ENCODE results near the gene DNAH9. TPM values are rescaled to one million over a fixed set of nuclear protein-coding genes. Genes with fewer than 3 reads are reported as not detected.

Gene DNAH9
- total RNA-seq, 1 donor from 2014 or later, result 0.41 TPM

GRCh38 chr17:11990363-11990983, 392.2 kb downstream of the DNAH9 start:
- no peaks in the 10 kb centered on the region for H3K4me1 ChIP-seq

GRCh38 chr17:11991461-11991860, 393.2 kb downstream of the DNAH9 start:
- no peaks in the 10 kb centered on the region for H3K27me3 ChIP-seq
- no peak for DNase-seq
- peaks cover 23% of the 10 kb centered on the region for H3K36me3 ChIP-seq
- ATAC-seq, result no peak
- no peak overlapping the region for H3K27ac ChIP-seq
- no peaks in the 10 kb centered on the region for H3K4me1 ChIP-seq
- H3K9me3 ChIP-seq, result no peaks in the 10 kb centered on the region
- no peak for TF ChIP-seq CTCF (IDR thresholded peaks at IDR 0.05)
- no peak overlapping the region for H3K4me3 ChIP-seq
- intact Hi-C loops (cut with DNase I), result no loop called here

More at GRCh38 chr17:11990363-11990983, 392.2 kb downstream of the DNAH9 start:
- Histone ChIP-seq H3K4me3 (no peak overlapping the region), H3K27me3 (no peaks in the 10 kb centered on the region), H3K9me3 (no peaks in the 10 kb centered on the region), H3K27ac (no peak overlapping the region), H3K36me3 (peaks cover 23% of the 10 kb centered on the region)
- no peak for TF ChIP-seq CTCF (IDR thresholded peaks at IDR 0.05)
- DNase-seq (no peak), ATAC-seq (no peak)
- intact Hi-C loops (cut with DNase I), result no loop called here

DNA sequence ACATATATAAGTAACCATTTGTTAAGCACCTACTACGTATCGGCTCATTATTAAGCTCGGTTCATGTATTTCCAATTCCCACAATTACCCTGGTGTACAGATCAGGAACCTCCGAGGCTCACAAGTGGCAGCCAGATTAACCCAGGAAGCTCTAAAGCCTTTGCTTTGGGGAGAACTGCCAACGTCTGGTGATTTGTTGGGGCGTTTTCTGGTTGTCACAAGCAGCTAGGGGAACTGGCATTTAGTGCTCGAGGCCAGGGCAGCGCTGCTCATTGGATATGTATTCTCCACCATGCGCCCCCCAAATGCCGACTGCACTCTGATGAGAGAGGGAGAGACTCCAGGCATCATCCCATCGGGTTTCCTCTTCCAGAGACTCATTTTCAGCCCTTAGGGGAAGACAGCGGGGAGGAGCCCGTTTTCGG, 398.5 kb downstream of the DNAH9 start:
- Histone ChIP-seq H3K4me1 (peaks cover 6% of the 10 kb centered on the region), H3K27me3 (no peaks in the 10 kb centered on the region), H3K27ac (peak overlapping the region; percentile 93), H3K9me3 (no peaks in the 10 kb centered on the region), H3K36me3 (peaks cover 10% of the 10 kb centered on the region), H3K4me3 (peak overlapping the region; percentile 88)
- no peak for DNase-seq
- TF ChIP-seq CTCF (IDR thresholded peaks at IDR 0.05), result no peak
- intact Hi-C loops (cut with DNase I), result no loop called here
- ATAC-seq, result peak; percentile 42

- Histone ChIP-seq H3K27me3 (no peaks in the 10 kb centered on the region), H3K27ac (peak within 1 kb of the TSS; percentile 93), H3K4me3 (peak within 1 kb of the TSS; percentile 88), H3K9me3 (no peaks in the 10 kb centered on the region), H3K36me3 (peaks cover 4% of the 10 kb centered on the region), H3K4me1 (peaks cover 6% of the 10 kb centered on the region)
- ATAC-seq, result peak; percentile 99
- intact Hi-C loops (cut with DNase I), result no loop called here
- no peak for TF ChIP-seq CTCF (IDR thresholded peaks at IDR 0.05)
- peak; percentile 99 for DNase-seq
Measured at GRCh38 chr17:11997147-11997971, 399.1 kb downstream of the DNAH9 start, which contains the start of gene ZNF18. TSS of gene ZNF18 (minus strand) at chr17:11997475. CDS start at chr17:11992829, 4,646 bp downstream.

- ATAC-seq, result no peak
- H3K4me1 ChIP-seq, result peaks cover 6% of the 10 kb centered on the region
- H3K9me3 ChIP-seq, result no peaks in the 10 kb centered on the region
Measured at GRCh38 chr17:11997972-11998233, 399.6 kb downstream of the DNAH9 start.

More at GRCh38 chr17:11997972-11998233, 399.6 kb downstream of the DNAH9 start:
- no peak for TF ChIP-seq CTCF (IDR thresholded peaks at IDR 0.05)
- Histone ChIP-seq H3K4me3 (peak overlapping the region; percentile 88), H3K36me3 (no peaks in the 10 kb centered on the region), H3K27me3 (no peaks in the 10 kb centered on the region), H3K27ac (peak overlapping the region; percentile 93)
- DNase-seq, result no peak
- intact Hi-C loops (cut with DNase I), result no loop called here
